ENCODE results near the gene EPYC.

EPYC gene

DNA sequence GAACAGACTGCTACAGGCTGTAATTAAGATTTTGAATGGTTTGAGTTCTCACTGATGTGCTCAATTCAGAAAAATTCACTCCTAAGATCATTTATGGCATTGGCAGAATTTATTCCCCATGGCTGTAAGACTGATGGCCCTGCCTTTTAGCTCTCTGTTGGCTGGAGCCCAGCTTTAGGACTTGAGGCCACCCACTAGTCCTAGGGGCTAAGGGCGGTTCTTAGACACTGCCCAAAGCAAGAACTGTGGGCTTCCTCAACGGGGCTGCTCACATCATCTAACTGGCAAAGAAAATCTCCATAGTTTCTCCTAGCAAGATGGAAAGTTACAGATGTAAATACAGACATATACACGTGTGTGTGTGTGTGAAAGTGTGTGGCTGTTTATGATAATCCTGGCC, 46.4 kb downstream of the EPYC start:
- no peak for DNase-seq (ENCODE audit: low spot score)

DNA sequence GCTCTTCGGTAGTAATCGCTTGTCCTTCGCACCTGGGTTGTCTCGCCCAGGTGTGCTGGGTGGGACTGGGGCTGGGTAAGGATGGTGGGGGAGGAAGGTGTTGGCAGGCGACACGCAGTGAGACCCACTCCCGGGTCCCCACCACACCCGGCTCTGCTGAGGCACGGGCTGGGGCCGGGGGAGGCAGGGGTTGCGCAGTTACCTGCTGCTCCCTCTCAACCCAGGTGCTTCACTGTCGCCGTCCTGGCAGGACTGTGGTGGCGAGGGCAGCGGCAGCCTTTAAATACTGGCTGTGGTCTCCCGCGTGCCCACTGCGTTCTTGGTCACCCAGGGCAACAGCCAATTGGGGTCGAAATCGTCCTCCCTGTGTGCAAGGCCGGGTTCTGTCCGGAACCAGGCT, 49.9 kb downstream of the EPYC start, which contains the start of gene CCER1:
Gene CCER1, minus strand, starts transcription at position 256 of the 400 bp plus-strand sequence. CDS start 434 bp downstream, outside the sequence.
- DNase-seq (ENCODE audit: low spot score) = no peak

- DNase-seq (ENCODE audit: low spot score) = no peak
These were observed 50.3 kb downstream of the EPYC start for GRCh38 chr12:90954428-90954827.

- no peak for DNase-seq (ENCODE audit: low spot score)
These were observed 50.8 kb downstream of the EPYC start for GRCh38 chr12:90953956-90954421.

DNA sequence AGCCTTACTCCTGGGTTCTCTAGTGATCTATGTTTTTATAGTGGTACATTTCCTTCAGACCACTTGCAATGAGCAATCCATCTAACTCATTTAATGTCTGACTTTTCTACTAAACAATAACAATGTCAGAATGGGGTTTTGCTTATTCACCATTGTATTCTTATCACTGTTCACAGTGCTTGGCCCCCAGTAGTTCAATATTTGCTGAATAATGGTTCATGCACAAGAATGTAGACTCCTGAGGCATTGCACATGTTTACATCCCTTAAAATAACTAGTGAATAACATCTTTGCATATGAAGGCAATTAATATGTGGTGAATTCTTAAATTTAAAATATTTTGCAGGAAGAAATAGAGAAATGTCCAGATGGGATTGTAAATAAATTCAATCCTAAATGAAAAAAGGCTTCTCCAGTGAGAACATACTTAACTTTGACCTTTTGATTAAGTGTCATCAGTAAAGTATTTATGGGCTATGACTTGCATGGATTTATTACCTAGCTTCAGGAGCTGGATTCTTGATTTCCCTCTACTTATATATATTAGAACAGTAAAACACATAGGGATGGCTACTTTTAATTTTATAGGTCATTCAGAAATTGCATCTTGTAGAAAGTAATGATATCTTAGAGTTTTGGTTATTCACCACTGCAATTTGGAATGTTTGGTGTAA, 53.2 kb downstream of the EPYC start:
- DNase-seq (ENCODE audit: low spot score) = no peak

DNA sequence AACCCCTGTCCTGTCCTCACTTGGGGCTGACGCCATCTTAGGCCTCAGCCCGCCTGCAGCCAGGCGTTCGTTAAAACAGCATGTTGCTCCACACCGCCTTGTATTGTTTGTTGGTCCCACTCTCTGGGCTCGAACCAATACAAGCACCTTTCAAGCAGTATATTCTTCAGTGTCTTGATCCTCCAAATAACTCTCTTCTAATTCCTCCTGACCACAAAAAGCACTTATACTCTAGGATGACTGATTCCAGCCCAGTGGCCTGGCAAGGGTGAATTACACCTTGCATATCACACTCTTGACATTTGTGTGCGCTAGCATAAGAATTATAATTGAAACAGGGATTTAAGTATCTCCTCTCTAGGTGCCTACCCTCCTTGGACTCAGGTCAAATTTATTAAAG, 56.9 kb downstream of the EPYC start:
- DNase-seq (ENCODE audit: low spot score) = no peak

DNA sequence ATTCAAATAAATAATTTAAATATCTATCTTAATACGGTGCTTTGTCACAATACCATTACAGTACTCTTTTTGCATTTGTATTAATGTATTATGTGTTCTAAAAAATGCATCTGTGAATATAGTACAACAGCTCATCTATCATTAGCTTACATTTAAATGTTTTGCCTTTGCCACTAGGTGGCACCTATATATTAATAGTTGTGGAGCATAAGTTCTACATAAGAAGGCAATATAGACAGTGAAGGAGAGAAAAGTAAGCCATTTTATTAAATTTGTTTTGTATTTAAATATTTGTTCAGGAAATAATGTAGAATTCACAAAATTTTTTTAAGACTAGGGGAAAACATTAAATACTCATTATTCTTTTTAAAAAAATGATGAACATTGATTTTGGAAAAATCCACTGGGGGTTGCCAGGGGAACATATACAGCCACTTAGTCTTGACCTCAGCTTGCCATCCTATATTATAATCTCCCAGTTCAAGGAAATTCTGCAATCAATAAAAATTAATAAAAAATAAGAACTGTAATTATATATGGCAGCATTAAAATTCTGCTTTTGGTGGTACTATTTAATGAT, 59.6 kb downstream of the EPYC start:
- no peak for DNase-seq (ENCODE audit: low spot score)

DNA sequence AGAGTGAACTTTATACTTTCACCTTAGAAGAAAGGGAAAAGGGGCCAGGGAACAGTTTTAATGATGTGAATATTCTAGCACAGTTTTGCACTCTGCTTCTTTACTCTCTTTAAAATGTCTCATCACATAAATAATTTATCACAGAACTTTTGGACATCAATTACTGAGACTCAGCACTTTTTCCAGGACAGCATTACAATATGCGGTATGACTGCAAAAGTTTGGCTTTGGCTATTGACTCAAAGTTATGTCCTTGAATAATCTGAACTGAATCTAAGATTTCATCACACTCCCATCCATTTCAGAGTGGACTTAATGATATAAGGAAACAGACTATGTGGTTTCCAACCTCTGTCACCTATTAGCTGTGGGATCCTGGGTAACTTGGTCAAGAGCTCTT, 61.5 kb downstream of the EPYC start:
- DNase-seq (ENCODE audit: low spot score) = no peak

DNA sequence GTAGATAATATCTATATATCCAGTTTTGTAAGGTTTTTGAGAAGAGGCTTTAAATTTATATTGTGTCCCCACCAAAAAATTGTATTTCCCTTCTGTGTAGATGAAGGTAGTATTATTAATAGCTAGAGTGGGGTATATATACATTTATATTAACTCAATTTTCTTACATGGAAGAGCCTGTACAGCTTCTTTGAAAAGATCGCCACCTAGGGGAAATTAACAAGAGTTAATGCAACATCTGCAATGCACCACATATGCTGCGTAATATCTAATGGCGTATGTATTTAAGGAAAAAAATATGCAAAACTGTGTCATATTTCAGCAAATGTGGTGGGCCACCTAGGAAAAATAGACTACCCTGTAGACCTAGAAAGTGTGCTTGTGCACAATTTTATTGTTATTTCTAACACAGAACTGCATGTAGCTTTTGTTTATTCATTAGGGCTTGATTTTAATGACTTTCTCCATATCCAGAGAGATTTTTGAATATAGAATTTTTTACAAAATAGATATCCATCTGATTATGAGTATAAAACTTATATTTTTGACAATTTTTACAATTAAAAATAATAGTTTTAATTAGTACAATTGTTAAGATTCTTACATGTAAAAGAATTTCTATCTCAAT, 63.8 kb downstream of the EPYC start:
- no peak for DNase-seq (ENCODE audit: low spot score)

- no peak for DNase-seq (ENCODE audit: low spot score)
These were observed 65.4 kb downstream of the EPYC start for GRCh38 chr12:90939382-90939781.

DNA sequence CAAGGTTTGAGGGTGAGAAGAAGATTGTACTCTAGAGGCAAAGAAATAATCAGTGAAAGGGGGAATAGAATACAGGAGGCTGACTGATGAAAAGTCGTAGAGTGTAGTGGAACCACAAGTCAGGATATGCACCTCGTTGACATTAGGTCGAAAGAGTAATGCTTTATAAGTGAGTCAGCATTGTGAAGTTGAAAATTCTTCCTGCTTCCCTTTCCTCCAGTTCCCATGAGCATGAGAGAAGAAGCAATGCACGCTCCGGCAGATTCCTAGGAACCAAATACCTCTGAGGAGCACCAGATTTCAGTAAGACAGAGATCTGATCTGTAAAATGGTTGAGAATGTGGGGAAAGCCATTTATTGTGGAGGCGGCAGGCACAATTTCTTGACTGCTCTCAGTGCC, 66.3 kb downstream of the EPYC start:
- no peak for DNase-seq (ENCODE audit: low spot score)

- no peak for DNase-seq (ENCODE audit: low spot score)
These were observed 67.1 kb downstream of the EPYC start for GRCh38 chr12:90937651-90938050.

- no peak for DNase-seq (ENCODE audit: low spot score)
These were observed 68.4 kb downstream of the EPYC start for GRCh38 chr12:90936230-90937005.

DNA sequence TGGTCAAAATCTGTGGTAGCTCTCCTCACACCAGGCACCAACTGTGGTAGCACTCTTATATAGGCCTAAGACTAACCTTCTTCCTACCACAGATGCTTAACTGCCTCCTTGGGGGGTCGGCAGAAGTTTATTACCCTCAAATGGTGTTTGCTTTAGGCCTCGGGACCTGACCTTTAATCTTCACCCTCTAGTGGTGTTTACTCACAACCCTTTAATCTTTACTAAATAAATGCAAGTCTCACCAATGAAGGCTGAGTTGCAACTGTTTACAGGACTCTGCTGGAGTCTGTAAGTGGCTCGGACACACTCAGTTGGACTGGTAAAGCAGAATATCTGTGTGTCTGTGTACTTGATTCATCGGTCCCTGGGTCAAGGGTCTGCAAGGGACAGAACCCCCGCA, 79.2 kb downstream of the EPYC start:
- DNase-seq (ENCODE audit: low spot score) = no peak

GRCh38 chr12:90924406-90924805, 80.4 kb downstream of the EPYC start:
- DNase-seq (ENCODE audit: low spot score) = no peak

DNA sequence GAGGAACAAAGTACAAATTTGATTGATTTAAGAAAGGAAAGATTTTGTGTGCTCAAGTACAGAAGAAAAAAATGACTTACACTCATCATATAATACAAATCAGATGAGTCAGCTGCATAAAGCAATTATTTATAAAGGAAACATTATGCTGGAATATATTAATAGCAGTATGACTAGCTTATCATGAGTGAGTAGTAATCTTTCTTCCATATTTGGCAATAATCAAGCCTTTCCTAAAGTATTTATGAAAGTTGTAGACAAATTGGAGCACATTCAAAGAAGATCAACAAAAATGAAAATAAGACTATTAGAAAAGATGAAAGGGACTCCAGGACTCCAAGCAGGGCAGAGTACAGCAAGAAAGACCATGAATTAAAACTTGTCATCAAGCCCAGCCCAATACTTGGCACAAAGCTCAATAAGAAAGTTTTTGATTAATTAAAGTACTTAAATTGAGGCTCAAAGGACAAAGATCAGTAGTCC, 82.6 kb downstream of the EPYC start:
- no peak for DNase-seq (ENCODE audit: low spot score)

GRCh38 chr12:90921536-90921935, 83.2 kb downstream of the EPYC start:
- no peak for DNase-seq (ENCODE audit: low spot score)

DNA sequence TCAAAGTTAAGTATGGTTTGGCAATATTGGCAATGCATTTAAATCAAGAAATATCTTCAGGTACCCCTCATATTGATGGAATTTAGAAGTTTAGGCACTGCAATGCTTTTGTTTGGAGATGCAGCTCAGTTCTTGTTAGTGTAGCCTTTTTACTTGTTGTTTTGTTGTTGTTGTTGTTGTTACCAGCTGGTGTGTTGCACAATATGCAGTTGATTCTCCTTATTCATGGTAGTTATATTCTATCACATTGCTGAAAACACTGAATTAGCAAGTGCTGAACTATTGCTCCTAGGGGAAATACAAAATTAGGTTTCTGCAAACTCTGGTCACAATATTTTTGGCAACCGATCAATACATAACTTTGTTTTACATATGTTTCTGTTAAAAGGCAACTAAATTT, 84.5 kb downstream of the EPYC start:
- no peak for DNase-seq (ENCODE audit: low spot score)

- DNase-seq (ENCODE audit: low spot score) = no peak
These were observed 87.3 kb downstream of the EPYC start for GRCh38 chr12:90917431-90917830.

GRCh38 chr12:90916516-90916915, 88.3 kb downstream of the EPYC start:
- no peak for DNase-seq (ENCODE audit: low spot score)

GRCh38 chr12:90915353-90915752, 89.4 kb downstream of the EPYC start:
- DNase-seq (ENCODE audit: low spot score) = no peak
